ENCODE data around the gene ACY1.

The ACY1 gene

GRCh38 chr3:52038227-52038626 lies 54.9 kb downstream of the ACY1 start:
- TF ChIP-seq, protein P1, sequence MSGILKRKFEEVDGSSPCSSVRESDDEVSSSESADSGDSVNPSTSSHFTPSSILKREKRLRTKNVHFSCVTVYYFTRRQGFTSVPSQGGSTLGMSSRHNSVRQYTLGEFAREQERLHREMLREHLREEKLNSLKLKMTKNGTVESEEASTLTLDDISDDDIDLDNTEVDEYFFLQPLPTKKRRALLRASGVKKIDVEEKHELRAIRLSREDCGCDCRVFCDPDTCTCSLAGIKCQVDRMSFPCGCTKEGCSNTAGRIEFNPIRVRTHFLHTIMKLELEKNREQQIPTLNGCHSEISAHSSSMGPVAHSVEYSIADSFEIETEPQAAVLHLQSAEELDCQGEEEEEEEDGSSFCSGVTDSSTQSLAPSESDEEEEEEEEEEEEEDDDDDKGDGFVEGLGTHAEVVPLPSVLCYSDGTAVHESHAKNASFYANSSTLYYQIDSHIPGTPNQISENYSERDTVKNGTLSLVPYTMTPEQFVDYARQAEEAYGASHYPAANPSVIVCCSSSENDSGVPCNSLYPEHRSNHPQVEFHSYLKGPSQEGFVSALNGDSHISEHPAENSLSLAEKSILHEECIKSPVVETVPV (CRISPR knock-in tag; IDR thresholded peaks at IDR 0.05): no peak
- TF ChIP-seq, protein P2, sequence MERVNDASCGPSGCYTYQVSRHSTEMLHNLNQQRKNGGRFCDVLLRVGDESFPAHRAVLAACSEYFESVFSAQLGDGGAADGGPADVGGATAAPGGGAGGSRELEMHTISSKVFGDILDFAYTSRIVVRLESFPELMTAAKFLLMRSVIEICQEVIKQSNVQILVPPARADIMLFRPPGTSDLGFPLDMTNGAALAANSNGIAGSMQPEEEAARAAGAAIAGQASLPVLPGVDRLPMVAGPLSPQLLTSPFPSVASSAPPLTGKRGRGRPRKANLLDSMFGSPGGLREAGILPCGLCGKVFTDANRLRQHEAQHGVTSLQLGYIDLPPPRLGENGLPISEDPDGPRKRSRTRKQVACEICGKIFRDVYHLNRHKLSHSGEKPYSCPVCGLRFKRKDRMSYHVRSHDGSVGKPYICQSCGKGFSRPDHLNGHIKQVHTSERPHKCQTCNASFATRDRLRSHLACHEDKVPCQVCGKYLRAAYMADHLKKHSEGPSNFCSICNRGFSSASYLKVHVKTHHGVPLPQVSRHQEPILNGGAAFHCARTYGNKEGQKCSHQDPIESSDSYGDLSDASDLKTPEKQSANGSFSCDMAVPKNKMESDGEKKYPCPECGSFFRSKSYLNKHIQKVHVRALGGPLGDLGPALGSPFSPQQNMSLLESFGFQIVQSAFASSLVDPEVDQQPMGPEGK (CRISPR knock-in tag; IDR thresholded peaks at IDR 0.05; ENCODE audit: borderline replicate concordance): no peak
- TF ChIP-seq OSR1 (CRISPR knock-in tag; IDR thresholded peaks at IDR 0.05) (no peak), GLIS3 (CRISPR knock-in tag; IDR thresholded peaks at IDR 0.05) (no peak), SNAI2 (CRISPR knock-in tag; IDR thresholded peaks at IDR 0.05) (no peak), PPARA (CRISPR knock-in tag; IDR thresholded peaks at IDR 0.05; ENCODE audit: borderline replicate concordance) (no peak), CSDC2 (CRISPR knock-in tag; IDR thresholded peaks at IDR 0.05) (no peak), BACH2 (CRISPR knock-in tag; IDR thresholded peaks at IDR 0.05; ENCODE audit: borderline replicate concordance) (no peak), ZNF565 (CRISPR knock-in tag; conservative IDR thresholded peaks at IDR 0.05; ENCODE audit: low read depth) (no peak)
- no peak for ATAC-seq
